GM19035 (cell line): ENCODE results near the gene LDB1.

Source experiments
- ATAC-seq: cut with Tn5 transposase; IDR thresholded peaks from one replicate; pipeline ENCODE4 v1.9.1; 2021; ENCODE audit not compliant: unreplicated experiment

The LDB1 gene

DNA sequence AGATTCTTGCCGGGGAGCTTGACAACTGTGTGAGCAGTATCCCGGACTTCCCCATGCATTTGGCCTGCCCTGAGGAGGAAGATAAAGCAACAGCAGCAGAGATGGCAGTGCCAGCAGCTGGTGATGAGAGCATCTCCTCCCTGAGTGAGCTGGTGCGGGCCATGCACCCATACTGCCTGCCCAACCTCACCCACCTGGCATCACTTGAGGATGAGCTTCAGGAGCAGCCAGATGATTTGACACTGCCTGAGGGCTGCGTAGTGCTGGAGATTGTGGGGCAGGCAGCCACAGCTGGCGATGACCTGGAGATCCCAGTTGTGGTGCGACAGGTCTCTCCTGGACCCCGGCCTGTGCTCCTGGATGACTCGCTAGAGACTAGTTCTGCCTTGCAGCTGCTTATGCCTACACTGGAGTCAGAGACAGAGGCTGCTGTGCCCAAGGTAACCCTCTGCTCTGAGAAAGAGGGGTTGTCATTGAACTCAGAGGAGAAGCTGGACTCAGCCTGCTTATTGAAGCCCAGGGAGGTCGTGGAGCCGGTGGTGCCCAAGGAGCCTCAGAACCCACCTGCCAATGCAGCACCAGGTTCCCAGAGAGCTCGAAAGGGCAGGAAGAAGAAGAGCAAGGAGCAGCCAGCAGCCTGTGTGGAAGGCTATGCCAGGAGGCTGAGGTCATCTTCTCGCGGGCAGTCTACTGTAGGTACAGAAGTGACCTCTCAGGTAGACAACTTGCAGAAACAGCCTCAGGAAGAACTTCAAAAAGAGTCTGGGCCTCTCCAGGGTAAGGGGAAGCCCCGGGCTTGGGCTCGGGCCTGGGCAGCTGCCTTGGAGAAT lies 19.3 kb upstream of the LDB1 start:
- ATAC-seq: no peak

DNA sequence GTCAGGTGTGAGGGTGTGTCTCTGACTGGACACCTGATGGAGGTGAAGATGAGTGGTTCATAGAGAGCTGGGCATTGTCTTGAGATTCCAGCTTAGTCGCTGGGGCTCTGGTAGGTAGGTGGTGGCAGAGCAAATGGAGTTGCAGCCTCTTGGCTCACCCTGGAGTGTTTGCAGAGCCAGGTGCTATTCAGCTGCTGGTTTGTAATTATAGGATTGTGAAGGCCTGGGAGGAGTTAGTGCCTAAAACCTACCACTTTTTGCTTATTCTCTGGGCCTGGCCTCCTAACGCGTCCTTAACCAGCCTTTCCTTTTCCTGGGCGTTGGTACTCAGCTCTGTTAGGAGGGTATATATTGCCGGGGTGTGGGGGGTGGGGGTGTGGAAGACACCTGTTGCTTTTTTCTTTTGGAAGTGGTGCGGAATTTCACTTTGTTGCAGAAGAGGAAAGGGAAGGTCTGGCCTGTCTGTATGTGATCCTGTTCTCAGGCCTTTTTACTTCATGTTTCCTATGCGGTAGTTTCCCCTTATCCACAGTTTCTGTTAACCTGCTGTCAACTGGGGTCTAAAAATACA lies 15.9 kb upstream of the LDB1 start:
- ATAC-seq: no peak

DNA sequence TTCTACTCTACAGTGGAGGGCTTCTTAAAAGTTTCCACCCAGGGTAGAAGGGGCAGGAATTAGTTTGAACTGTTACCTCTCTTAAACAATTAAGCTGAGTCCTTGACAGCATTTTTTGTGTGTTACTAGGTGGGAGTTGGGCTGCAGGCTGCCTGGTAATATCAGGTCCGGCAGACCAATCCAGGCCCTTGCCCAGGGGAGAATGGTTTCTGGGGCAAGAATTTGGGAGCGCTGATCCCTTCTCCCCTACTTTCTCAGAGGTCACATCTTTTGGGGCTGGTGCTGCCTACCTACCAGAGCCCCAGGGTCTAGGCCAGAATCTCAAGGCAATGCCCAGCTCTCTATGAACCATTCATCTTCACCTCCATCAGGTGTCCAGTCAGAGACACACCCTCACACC lies 14.2 kb upstream of the LDB1 start:
- no peak for ATAC-seq

DNA sequence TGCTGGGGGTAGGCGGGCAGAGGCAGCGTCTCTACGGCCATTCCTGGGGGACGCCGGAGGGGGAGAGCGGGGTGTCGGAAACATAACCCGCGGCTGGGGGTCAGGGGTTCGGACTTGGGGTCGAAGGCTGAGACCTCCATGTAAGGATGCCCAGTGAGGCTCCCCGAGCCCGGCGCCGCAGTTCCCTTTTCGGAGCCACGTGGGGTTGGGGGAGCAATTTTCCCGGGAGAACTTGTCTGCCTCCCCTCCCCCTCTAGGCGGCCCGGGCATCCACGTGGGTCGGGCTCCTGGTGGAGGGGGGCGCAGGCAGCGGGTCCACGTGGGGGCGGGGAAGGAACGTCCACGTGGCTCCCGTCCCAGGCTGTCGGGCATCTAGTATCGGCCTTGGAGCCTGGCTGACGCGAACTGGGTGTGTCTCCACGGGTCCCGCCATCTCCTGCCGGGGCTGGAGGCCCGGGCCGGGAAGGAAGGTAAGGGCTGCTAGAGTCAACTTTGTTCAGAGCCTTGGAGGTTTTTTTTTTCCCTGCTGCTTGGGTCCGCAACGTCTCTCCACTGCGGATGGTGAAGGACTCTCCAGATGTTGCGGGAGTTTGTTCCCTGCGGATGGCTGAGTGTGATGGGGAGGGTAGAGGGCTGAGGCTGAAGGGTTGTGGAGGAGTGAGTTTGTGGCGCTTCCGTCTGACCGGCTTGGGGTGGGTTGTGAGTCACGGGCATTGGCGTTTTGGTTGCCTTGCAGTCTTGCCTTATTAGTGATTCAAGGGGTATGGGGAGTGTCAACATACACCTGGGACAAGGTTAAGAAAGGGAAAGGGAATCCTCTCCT lies 13.4 kb upstream of the LDB1 start:
- no peak for ATAC-seq

DNA sequence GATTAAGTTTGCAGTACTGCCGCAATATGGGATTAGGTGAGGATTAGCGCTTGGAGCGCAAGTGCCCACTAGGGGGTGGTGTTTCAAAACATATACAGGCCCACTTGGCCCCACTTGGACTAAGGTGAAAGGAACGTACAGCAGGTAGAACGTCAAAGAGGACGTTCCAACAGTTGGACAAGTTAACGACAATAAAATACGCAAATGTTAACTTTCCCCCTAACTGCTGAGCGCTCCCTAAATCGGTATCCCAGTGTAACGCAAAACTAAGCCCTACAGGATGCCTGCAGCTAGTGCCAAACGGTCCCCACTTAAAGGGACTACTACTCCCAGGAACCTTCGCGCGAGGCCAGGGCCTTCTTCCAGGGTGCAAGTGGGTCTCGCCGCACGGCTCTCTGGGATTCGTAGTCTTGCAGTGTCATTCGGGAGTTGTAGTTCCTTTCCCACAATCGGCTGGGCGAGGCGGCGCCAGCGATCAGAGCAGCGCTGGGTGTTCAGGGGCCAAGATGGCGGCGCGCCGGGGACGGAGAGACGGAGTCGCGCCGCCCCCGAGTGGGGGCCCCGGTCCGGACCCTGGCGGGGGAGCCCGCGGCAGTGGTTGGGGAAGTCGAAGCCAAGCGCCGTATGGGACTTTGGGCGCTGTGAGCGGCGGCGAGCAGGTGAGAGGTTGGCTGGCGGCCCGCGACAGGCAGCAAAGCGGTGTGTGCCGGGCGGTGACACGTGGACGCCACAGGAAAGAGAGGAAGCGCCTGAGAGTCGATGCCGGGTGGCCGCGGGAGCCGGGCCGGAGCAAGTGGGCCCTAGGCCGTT lies 12.6 kb upstream of the LDB1 start, which contains the start of gene PPRC1:
TSS of gene PPRC1 (plus strand) at position 478 of the 810 bp plus-strand sequence. CDS start at position 507, 29 bp downstream.
- ATAC-seq: peak; percentile 92

DNA sequence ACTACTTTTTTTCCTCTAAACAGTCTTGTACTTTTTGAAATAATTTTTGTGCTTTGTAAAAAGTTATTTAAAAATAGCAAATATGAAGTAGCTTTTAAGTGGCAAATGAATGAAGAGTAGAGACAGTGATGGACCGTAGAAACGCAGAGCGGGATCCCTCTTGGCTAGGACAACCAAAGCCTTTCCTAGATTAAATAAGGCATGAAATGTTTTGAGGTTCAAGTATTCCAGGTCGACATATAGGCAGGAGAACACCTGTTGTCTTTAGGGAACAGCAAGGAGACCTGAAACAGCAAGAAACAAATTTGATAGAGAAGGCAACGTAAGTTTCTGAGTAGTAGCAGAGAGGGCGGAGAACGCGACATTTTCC lies 12.0 kb upstream of the LDB1 start:
- ATAC-seq: no peak

DNA sequence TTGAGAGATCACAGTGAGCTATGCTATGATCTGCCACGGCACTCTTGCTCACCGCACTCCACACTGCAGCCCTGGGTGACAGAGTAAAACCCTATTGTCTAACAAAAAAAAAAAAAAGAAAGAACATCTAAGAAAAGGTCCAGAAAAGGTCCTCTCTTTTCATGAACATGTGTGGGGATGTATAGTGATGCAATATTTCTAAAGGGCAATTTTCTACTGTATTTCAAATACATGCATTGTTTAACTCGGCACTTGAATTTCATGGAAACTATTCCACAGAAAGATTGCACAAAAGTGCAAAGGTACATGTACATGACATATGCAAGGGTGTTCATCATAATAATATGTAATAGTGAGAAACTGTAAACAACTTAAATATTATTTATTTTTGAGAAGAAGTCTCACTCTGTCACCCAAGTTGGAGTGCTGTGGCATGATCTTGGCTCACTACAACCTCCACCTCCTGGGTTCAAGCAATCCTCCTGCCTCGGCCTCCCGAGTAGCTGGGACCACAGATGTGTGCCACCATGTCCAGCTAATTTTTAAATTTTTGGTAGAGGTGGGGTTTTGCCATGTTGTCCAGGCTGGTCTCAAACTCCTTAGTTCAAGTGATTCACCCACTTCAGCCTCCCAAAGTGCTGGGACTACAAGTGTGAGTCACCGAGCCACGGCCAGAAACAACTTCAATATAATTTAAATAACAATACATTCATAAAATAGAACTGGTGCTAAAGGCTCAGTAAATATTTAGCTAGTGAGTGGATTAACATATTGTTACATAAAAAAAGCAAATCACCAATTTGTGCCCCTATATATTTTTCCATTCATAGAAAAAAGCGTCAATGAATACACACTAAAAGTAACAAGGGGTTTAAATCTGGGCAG lies 11.4 kb upstream of the LDB1 start:
- ATAC-seq: no peak

DNA sequence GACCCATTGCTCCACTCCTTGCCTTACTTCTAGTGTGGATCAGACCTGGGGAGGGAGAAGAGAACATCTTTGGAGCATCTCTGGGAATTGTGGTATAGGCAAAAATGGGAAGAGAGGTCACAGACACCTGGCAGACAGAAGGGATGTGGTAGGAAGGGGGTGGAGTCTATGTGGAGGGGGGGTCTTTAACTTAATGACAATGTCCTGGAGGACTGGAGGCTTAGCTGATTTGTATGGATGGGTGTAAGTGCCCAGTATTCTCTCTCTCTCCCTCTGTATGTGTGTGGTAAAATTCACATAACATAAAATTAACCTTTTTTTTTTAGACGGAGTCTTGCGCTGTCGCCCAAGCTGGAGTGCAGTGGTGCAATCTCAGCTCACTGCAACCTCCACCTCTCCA lies 3.1 kb upstream of the LDB1 start:
- no peak for ATAC-seq

DNA sequence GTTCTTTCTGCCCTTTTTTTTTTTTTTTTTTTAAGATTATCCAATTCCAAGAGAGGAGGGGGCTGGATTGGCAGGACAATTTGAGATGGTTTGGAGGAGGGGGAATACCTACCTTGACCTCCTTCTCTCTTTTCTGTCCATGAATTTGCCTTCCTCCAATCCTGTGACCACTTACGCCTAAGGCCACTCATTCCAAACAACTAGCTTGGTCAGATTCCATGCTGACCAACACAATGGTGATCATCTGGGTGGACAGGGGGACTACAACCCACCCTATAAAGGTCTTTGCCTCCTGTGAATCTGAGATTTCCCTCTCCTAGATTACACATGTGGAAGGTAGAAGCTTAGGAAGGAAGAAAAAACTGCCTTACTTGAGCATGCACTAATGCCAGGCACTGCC lies 2.3 kb upstream of the LDB1 start:
- no peak for ATAC-seq

DNA sequence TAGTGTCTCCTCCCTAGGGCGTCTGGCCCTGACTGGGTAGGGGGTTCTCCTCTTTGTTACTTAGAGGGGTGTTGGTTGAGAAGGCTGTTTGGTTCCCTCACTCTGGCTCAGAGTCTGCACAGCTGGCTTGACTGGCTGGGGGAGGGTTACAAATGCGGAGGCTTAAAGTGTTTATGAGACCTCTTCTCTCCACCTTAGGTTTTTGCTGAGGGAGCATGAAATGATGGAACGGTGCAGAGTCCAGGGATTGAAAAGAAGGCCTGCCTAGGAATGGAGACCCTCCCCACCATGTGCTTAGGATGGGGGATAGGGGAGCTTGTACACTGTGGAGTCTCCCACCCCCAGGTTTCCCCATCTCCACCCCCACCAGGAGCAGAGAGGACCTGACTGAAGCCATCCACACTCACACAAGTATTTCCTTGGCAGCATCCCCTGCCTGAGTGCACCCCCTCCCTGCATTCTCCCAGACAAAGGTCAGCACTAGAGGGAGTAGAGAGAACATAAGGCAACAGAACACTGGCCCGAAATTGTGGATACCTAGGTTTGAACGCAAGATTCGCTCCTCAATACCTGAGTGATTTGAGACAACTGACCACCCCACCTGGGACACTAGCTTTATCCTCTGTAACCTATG lies 1.7 kb upstream of the LDB1 start:
- no peak for ATAC-seq

DNA sequence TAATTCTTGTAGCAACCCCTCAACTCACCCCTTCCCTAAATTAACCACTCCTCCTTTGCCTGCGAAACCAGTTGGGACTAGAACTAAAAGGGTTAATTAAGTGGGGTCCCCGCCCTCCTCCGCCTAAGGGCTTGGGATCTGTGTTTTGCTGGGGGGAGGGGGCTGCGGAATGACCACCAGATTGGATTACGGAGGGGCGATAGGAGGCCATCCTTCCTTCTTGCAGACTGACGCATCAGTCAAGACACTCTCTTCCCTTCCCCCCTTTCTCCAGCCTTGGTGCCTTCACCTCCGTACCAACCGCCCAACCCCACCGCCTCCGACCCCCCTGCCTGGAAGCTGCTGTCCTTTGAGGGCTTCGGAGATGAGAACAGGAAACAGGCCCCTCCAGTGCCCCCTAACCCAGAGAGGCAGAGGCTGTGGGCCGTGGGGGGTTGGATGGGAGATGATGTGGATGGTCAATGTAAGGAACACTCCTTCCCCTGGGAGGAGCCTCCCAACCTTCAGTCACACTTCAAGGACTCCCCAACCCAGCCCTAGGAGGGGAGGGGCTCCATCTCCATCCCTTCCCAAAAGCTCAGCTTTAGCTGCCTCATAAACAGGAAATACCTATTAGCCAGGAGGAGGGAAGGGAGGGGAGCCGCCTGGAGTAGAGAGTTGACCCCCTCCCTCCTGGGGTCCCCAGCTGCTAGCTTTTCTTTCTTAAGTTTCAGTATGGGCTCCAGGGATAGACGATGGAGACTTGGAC lies 997 bp upstream of the LDB1 start:
- ATAC-seq: no peak

DNA sequence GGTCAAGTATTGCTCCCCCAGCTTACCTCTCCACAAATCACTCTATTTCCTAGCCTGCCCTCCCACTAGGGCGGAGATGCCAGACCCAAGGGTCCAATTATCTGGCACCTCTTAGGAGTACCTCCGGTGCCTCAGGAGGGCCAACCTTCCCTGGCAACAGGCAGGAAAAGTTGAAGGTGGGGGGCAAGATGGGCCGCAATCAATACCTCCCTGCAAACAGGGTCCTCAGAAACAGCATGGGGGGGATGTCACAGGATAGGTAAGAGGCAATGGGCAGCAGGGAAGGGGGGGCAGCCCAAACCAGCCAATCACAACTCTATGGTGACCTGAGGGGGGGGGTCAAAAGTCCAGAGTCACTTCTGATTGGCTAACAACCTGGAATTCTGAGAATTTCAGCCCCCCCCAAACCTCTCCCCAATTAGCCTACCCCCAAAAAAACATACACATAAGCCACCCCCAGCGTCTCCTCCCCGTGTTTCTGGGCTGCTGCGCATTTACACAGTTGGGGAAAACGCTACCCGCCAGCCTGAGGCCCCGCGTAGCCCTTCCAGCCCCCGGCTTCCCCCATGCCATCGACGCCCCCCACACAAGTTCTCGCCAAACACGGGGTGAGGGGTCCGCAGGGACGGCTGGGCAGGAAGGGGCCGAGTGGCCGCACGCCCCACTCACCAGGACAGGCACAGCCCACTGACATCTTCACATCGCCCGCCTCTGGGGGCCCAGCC lies 589 bp downstream of the LDB1 start:
- no peak for ATAC-seq

DNA sequence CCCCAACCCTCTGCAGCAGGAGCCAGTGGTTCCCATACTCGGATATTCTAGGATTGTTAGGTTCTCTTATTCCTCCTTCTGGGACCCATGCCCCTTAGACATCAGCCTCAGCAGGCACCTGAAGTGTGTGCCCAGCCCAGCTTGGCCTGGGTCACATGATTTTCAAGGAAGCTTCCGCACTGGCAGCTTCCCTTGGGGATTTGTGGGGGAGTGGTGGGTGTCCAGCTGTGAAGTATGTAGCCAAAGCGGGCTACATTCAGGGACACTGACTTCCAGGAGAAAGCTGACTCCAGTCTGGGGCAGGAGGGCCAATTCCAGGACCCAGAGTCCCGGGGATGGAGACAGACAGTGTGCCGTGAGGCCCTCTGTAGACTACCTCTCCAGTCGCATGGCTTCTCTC lies 1.3 kb downstream of the LDB1 start:
- no peak for ATAC-seq

DNA sequence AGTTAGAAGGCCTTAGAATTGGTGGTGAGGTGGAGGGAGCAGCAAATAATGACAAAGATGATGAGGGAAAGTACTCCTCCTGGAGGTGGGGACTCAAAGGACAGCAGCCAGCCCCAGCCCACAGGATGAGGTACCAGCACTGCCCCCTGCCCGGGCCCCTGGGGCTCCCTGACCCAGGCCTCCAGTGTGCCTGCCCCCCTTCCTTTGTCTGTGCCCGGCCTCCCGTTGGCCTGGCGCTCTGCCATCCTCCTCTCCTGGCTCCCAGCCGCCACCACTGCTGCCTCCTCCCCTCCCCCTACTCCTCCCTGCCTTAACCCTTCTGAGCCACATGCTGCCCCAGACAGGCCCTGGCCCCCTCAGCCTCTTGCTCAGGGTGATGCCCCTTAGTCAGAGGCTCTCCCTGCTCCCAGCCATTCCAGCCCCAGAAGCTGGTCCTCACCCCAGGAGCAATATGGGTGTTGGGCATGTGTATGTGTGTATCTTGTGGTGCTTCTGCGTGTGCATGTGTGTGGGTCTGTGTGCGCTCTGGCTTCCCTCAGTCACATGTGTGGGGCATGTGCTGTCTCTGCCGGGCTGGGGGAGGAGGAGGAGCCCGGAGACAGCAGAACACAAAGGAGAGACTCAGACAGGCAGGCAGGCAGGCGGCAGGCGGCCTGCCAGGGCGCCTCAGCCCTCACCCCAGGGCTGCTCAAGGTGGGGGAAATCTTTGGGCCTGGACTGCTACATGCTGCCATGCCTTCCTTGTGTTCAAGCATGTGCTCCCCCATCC lies 2.6 kb downstream of the LDB1 start:
- ATAC-seq: no peak

DNA sequence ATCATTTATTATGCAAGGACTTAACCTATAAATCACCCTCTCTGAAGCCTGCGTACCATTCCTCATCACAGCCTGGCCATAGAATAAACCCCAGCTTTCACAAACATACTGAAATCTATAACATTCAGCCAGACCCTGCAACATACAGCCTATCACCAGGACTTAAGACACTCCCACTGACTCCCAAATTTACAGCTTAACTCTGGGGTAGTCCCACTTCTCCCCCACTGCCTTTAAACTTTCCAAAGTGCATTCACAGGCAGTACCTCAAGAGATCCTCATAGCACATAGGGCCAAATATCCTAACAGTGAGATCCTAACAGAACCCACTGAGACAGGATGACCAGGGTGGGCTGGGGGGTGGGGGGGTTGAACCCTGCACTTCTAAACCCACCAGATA lies 3.5 kb downstream of the LDB1 start:
- no peak for ATAC-seq

DNA sequence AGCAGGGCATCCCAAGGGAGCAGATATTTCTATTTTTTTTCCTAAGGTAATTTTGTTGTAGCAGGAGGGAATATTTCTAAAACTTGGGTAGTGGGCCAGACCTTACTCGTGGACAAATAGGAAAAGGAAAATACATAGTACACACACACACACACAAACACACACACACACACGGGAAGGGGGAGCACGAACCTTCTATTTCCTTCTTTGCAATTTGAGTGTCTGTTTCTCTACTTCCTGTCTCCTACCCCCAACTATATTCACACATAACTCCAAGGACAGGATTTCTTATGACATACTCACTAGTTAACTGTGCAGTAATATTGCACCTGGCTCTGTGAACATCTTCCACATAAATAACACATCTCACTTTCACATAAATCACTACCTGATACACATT lies 4.4 kb downstream of the LDB1 start:
- ATAC-seq: no peak

DNA sequence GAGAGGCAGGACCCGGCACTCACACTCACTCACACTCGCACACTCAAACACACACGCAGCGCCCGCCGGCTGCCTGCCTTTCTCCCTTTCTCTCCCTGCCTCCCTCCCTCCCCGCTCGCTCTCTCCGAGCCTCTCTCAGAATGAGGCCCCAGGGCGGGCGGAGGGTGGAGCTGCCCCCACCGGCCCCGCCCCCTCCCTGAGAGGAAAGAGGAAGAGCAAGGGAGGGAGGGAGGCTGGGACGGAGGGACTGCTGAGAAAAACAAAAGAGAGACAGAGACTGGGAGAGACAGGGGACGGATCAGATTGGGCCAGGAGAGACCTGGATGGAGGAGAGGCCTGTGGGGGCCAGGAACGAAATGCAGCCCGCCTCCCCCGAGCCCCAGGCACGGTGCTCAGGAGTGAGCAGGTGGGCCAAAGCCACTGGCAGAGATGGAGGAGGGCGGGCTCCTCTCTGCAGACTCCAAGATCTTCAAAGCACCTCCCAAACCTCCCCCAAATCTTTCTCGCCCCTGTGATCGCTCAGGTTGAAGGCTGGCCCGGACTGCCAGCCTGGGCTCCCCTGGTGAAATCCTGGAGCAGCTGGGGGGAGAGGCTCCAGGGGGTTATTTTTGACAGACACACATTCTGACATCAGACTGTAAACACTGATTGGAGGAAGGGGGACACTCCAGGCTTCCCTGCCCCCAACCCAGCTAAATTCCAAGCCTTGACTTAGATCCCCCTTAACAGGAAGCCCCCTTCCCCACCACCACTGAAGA lies 5.1 kb downstream of the LDB1 start:
- ATAC-seq: peak; percentile 61
